NOMO-1 treated with dmso at 0.1 percent for 144 hours (cell line): ENCODE measurements around the gene ERH.
A peak's percentile ranks its signal among the peaks of the same experiment; 100 is the strongest.

Source experiments
- DNase-seq: peaks from one replicate; lab custom pipeline; 2025; ENCODE audit not compliant: unreplicated experiment; lab: John Stamatoyannopoulos, UW

ERH gene

GRCh38 chr14:69357544-69358200 lies 40.4 kb downstream of the ERH start:
- no peak for DNase-seq

- DNase-seq, result no peak
Measured at GRCh38 chr14:69356903-69357543, 41.1 kb downstream of the ERH start.

- DNase-seq, result no peak
Measured at GRCh38 chr14:69355607-69356281, 42.4 kb downstream of the ERH start.

- no peak for DNase-seq
Measured at GRCh38 chr14:69355154-69355597, 42.9 kb downstream of the ERH start.

- DNase-seq, result no peak
Measured at GRCh38 chr14:69354383-69355153, 43.5 kb downstream of the ERH start.

- DNase-seq, result no peak
Measured at GRCh38 chr14:69353168-69353567, 44.9 kb downstream of the ERH start.

- DNase-seq, result no peak
Measured at GRCh38 chr14:69351911-69352310, 46.2 kb downstream of the ERH start.

GRCh38 chr14:69351385-69351784 lies 46.7 kb downstream of the ERH start:
- DNase-seq, result peak; percentile 50

- DNase-seq, result no peak
Measured at GRCh38 chr14:69350892-69351291, 47.2 kb downstream of the ERH start.

GRCh38 chr14:69349091-69349777 lies 48.9 kb downstream of the ERH start:
- no peak for DNase-seq

GRCh38 chr14:69346710-69347109 lies 51.4 kb downstream of the ERH start:
- DNase-seq, result no peak

GRCh38 chr14:69345402-69345801 lies 52.7 kb downstream of the ERH start:
- no peak for DNase-seq

- DNase-seq, result no peak
Measured at GRCh38 chr14:69344171-69344570, 53.9 kb downstream of the ERH start.

- no peak for DNase-seq
Measured at GRCh38 chr14:69342928-69343525, 55.1 kb downstream of the ERH start.

GRCh38 chr14:69339426-69339825 lies 58.7 kb downstream of the ERH start:
- no peak for DNase-seq

- no peak for DNase-seq
Measured at GRCh38 chr14:69337984-69338383, 60.1 kb downstream of the ERH start.

GRCh38 chr14:69335371-69335771 lies 62.7 kb downstream of the ERH start:
- DNase-seq, result no peak

GRCh38 chr14:69334576-69334975 lies 63.5 kb downstream of the ERH start:
- DNase-seq, result no peak

GRCh38 chr14:69333791-69334337 lies 64.2 kb downstream of the ERH start:
- no peak for DNase-seq

GRCh38 chr14:69332782-69333395 lies 65.2 kb downstream of the ERH start:
- no peak for DNase-seq
